GM12801 (cell line): ENCODE measurements around the gene BCR.

ENCODE experiments used
- CTCF ChIP-seq: IDR thresholded peaks from one replicate; pipeline ENCODE4 v1.5.1; 2011; ENCODE audit warnings: control low read depth; ENCODE audit not compliant: insufficient read length; ENCODE audit errors: extremely low read depth

The BCR gene

GRCh38 chr22:23221351-23221804 is 41.1 kb downstream of the BCR start:
- TF ChIP-seq CTCF, result no peak

GRCh38 chr22:23222033-23222792 is 41.9 kb downstream of the BCR start:
- TF ChIP-seq CTCF, result no peak

GRCh38 chr22:23222793-23223568 is 42.7 kb downstream of the BCR start:
- no peak for TF ChIP-seq CTCF

GRCh38 chr22:23223569-23224317 is 43.4 kb downstream of the BCR start:
- no peak for TF ChIP-seq CTCF

- TF ChIP-seq CTCF, result no peak
Observed at GRCh38 chr22:23224846-23225245, 44.5 kb downstream of the BCR start.

- no peak for TF ChIP-seq CTCF
Observed at GRCh38 chr22:23225337-23225723, 45.0 kb downstream of the BCR start.

GRCh38 chr22:23225724-23226496 is 45.6 kb downstream of the BCR start:
- TF ChIP-seq CTCF, result no peak
